Measurements from ENCODE around the gene ZNF184. TPM values are rescaled to one million over a fixed set of nuclear protein-coding genes. Genes with fewer than 3 reads are reported as not detected.

The ZNF184 gene
- total and polyA plus RNA-seq, 9 of the 15 experiments (the other 6 are each of a cell fraction or from before 2014, with no cell fraction given): 7.6 to 22.2 (median 12.8) TPM

DNA sequence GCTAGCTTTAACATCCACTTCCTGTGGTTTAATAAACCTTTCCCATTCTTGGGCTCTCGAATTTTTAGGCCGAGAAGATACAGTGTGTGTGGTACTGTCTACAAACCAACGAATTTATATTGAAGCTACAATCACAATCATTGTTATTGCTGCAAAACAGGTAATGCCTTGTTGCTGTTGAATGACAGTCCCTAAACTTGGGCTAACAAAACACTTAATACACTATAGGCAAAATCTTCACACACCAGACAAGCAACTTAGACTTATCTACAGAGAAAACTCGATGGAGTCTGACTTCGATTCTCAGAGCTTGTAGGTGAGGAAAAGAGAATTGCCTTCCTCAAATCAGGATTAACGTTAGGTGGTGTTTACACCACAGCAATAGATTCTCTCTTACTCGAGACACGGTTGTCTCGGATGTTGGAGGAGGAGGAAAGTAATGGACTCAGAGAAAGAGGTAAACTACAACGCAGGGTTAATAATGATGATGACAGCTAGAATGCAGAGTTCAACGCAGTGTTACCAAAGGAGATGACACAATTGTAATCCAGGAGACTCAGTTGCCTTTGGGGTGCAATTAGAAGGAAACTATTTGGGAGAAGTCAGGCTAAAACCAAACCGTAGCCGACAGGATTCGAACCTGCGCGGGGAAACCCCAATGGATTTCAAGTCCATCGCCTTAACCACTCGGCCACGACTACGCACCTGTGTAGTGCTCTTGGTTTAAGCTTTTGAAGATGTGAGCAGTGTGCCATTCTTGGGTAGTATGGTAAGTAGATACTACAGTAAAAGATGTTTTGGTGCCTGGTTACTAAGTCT lies 32.5 kb upstream of the ZNF184 start (continued):
- TF ChIP-seq, protein P1, sequence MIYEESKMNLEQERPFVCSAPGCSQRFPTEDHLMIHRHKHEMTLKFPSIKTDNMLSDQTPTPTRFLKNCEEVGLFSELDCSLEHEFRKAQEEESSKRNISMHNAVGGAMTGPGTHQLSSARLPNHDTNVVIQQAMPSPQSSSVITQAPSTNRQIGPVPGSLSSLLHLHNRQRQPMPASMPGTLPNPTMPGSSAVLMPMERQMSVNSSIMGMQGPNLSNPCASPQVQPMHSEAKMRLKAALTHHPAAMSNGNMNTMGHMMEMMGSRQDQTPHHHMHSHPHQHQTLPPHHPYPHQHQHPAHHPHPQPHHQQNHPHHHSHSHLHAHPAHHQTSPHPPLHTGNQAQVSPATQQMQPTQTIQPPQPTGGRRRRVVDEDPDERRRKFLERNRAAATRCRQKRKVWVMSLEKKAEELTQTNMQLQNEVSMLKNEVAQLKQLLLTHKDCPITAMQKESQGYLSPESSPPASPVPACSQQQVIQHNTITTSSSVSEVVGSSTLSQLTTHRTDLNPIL (CRISPR knock-in tag; IDR thresholded peaks at IDR 0.05): no peak
- TF ChIP-seq SPI1 (IDR thresholded peaks at IDR 0.05; ENCODE audit: borderline replicate concordance, low read depth, low read length) (no peak), ATF1 (CRISPR knock-in tag; IDR thresholded peaks at IDR 0.05) (no peak), ATF1 (tag; IDR thresholded peaks at IDR 0.05) (peak; percentile 80), GTF2E2 (tag; IDR thresholded peaks at IDR 0.05) (no peak), RUNX1 (IDR thresholded peaks at IDR 0.05; ENCODE audit: low read depth) (no peak), ZNF3 (CRISPR knock-in tag; IDR thresholded peaks at IDR 0.05) (no peak), ZNF778 (CRISPR knock-in tag; IDR thresholded peaks at IDR 0.05) (no peak), TARDBP (IDR thresholded peaks at IDR 0.05) (0 out of 2 replicates have a peak, but pooled peaks have one; percentile 46), HDAC3 (IDR thresholded peaks at IDR 0.05; ENCODE audit: borderline replicate concordance, partially characterized antibody) (peak; percentile 54), ARID2 (IDR thresholded peaks at IDR 0.05) (no peak), IRF2 (CRISPR knock-in tag; IDR thresholded peaks at IDR 0.05) (no peak), OTX1 (CRISPR knock-in tag; IDR thresholded peaks at IDR 0.05) (0 out of 2 replicates have a peak, but pooled peaks have one; percentile 65), KLF13 (tag; IDR thresholded peaks at IDR 0.05; ENCODE audit: borderline replicate concordance, low read depth) (peak; percentile 34; the same call in 1 of the 2 replicates), PCBP2 (IDR thresholded peaks at IDR 0.05; ENCODE audit: low read depth, low read length, poor library complexity, severe bottlenecking) (no peak), KDM1A (IDR thresholded peaks at IDR 0.05) (peak; percentile 41 to 45; a peak in 2 of 4 replicates), YY1 (IDR thresholded peaks at IDR 0.05; ENCODE audit: borderline replicate concordance in 1 of 3, control insufficient read depth in 1 of 3, extremely low read depth in 1 of 3, insufficient read depth in 3 of 3, insufficient read length in 1 of 3, insufficient replicate concordance in 2 of 3, low read depth in 1 of 3, low read length in 2 of 3) (peak in 1 of 3 experiments; percentile 52)
- TF ChIP-seq, protein P2, sequence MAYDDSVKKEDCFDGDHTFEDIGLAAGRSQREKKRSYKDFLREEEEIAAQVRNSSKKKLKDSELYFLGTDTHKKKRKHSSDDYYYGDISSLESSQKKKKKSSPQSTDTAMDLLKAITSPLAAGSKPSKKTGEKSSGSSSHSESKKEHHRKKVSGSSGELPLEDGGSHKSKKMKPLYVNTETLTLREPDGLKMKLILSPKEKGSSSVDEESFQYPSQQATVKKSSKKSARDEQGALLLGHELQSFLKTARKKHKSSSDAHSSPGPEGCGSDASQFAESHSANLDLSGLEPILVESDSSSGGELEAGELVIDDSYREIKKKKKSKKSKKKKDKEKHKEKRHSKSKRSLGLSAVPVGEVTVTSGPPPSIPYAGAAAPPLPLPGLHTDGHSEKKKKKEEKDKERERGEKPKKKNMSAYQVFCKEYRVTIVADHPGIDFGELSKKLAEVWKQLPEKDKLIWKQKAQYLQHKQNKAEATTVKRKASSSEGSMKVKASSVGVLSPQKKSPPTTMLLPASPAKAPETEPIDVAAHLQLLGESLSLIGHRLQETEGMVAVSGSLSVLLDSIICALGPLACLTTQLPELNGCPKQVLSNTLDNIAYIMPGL (CRISPR knock-in tag; IDR thresholded peaks at IDR 0.05): peak; percentile 88; the same call in 1 of the 2 replicates
- TF ChIP-seq, protein P3, sequence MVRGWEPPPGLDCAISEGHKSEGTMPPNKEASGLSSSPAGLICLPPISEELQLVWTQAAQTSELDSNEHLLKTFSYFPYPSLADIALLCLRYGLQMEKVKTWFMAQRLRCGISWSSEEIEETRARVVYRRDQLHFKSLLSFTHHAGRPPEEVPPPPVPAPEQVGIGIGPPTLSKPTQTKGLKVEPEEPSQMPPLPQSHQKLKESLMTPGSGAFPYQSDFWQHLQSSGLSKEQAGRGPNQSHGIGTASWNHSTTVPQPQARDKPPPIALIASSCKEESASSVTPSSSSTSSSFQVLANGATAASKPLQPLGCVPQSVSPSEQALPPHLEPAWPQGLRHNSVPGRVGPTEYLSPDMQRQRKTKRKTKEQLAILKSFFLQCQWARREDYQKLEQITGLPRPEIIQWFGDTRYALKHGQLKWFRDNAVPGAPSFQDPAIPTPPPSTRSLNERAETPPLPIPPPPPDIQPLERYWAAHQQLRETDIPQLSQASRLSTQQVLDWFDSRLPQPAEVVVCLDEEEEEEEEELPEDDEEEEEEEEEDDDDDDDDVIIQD (CRISPR knock-in tag; IDR thresholded peaks at IDR 0.05): no peak
- TF ChIP-seq, protein P4, sequence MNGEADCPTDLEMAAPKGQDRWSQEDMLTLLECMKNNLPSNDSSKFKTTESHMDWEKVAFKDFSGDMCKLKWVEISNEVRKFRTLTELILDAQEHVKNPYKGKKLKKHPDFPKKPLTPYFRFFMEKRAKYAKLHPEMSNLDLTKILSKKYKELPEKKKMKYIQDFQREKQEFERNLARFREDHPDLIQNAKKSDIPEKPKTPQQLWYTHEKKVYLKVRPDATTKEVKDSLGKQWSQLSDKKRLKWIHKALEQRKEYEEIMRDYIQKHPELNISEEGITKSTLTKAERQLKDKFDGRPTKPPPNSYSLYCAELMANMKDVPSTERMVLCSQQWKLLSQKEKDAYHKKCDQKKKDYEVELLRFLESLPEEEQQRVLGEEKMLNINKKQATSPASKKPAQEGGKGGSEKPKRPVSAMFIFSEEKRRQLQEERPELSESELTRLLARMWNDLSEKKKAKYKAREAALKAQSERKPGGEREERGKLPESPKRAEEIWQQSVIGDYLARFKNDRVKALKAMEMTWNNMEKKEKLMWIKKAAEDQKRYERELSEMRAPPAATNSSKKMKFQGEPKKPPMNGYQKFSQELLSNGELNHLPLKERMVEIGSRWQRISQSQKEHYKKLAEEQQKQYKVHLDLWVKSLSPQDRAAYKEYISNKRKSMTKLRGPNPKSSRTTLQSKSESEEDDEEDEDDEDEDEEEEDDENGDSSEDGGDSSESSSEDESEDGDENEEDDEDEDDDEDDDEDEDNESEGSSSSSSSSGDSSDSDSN (IDR thresholded peaks at IDR 0.05; ENCODE audit: borderline replicate concordance in 1 of 2, low read depth in 2 of 2, low read length in 2 of 2): no peak

All from K562 (cell line).